ENCODE measurements around the gene TMEM212. TPM values are rescaled to one million over a fixed set of nuclear protein-coding genes. Genes with fewer than 3 reads are reported as not detected.

Gene TMEM212
- polyA plus RNA-seq (2011; rRNA removed) (not detected in 2 replicates), polyA minus RNA-seq (2011; rRNA and poly(A)+ RNA removed) (not detected in 2 replicates)

DNA sequence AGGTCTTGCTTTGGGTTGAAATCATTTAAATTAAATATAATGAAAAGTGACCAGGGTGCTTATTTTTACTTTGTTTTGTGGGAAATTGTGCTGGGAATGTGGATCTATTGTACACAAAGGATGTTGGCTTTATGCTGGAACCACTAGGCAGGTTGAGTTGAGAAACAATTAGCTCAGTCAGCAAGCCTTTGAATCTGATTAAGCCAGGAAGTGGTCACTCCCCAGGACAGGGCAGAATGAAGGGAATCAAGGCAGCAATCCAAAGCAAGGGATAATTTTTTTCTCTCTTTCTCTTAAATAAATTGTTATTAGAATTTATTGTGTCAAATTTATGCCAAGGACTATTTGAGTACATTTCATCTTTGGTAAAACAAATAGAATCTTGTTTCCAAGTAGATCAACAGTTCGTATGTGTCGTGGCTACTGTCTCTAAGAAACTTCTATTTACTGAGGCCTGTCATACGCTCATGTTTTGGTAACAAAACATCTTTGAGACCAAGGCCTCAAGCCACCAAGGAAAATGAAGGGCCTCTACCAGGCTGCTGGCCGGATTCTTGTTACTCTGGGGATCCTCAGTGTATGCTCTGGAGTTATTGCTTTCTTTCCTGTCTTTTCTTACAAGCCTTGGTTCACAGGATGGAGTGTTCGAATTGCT is at the start of gene TMEM212:
Gene TMEM212, plus strand, starts transcription at position 486 of the 655 bp plus-strand sequence. Its CDS starts 35 bp downstream, at position 521.
- no peak for TF ChIP-seq CTCF (IDR thresholded peaks at IDR 0.05; ENCODE audit: low read depth, low read length)
- no peaks in the 10 kb centered on the region for H3K9me3 ChIP-seq (ENCODE audit: control insufficient read depth, insufficient read depth, low read length)
- no peaks in the 10 kb centered on the region for H3K27me3 ChIP-seq (ENCODE audit: control insufficient read depth, insufficient read depth, low read length)
- ChIA-PET POLR2A (no interaction called here), CTCF (no interaction called here)
- no peak for DNase-seq (ENCODE audit: low read depth, low spot score)
- no peak within 1 kb of the TSS for H3K27ac ChIP-seq (ENCODE audit: low read depth, low read length)
- H3K4me3 ChIP-seq (ENCODE audit: low read depth, low read length): no peak within 1 kb of the TSS

DNA sequence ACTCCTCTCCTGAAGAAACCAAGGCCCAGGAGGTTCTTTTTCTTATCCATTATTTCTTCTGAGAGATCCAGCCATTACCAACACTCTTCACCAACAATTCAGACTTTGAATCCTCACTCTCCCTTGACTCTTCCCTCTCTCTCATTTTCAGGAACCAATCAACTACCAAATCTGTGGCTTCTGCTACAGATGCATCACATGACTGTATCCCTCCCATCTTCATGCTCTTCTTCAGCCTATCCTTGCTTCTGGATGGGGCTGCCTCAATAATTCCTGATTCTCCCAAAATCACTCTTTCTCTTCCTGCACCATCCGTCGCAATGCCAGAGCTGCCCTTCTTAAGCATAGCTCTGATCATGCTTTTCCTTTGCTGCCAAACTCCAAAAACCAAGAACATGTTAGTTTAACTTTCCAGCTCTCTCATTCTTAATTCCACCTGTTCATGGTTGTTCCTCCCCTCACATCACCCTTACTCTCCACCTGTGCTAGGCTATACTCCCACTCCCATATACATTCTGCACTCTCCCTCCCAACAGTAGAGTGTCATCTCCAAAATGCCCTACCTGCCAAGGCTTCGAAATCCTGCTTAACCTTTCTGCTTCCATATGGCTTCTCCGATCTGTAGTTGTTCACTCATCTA is 46.4 kb upstream of the TMEM212 start:
- POLR2A ChIA-PET: no interaction called here
- TF ChIP-seq CTCF (IDR thresholded peaks at IDR 0.05; ENCODE audit: low read depth, low read length): no peak
- H3K4me3 ChIP-seq (ENCODE audit: low read depth, low read length): no peak overlapping the region
- no peak overlapping the region for H3K27ac ChIP-seq (ENCODE audit: low read depth, low read length)
- no peaks in the 10 kb centered on the region for H3K9me3 ChIP-seq (ENCODE audit: control insufficient read depth, insufficient read depth, low read length)
- CTCF ChIA-PET: no interaction called here
- H3K27me3 ChIP-seq (ENCODE audit: control insufficient read depth, insufficient read depth, low read length): no peaks in the 10 kb centered on the region
- DNase-seq (ENCODE audit: low read depth, low spot score): no peak

GRCh38 chr3:171797265-171797679 is 45.9 kb upstream of the TMEM212 start:
- no peak for DNase-seq (ENCODE audit: low read depth, low spot score)
- Histone ChIP-seq H3K27ac (ENCODE audit: low read depth, low read length) (no peak overlapping the region), H3K4me3 (ENCODE audit: low read depth, low read length) (no peak overlapping the region), H3K27me3 (ENCODE audit: control insufficient read depth, insufficient read depth, low read length) (no peaks in the 10 kb centered on the region), H3K9me3 (ENCODE audit: control insufficient read depth, insufficient read depth, low read length) (no peaks in the 10 kb centered on the region)
- no peak for TF ChIP-seq CTCF (IDR thresholded peaks at IDR 0.05; ENCODE audit: low read depth, low read length)
- POLR2A ChIA-PET: no interaction called here
- CTCF ChIA-PET: no interaction called here

DNA sequence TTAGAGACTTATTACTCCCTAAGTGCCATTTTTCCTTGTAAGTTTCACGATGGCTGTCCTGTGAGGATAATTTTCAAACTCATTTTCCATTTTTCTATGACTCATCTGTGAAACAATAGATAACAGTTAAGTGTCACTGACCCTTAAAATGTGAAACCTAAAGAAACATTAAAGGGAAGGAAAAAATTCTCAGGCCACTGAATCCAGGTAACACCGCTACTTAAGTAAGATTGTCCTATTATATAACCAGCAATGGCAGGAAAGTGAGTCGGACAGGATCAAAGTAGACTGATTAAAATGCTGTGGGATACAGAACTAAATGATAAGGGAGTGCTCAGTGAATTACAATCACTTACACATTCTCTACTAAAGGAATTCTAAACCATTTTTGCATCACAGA is 45.3 kb upstream of the TMEM212 start:
- no peaks in the 10 kb centered on the region for H3K9me3 ChIP-seq (ENCODE audit: control insufficient read depth, insufficient read depth, low read length)
- no peak overlapping the region for H3K4me3 ChIP-seq (ENCODE audit: low read depth, low read length)
- ChIA-PET POLR2A (no interaction called here), CTCF (no interaction called here)
- H3K27ac ChIP-seq (ENCODE audit: low read depth, low read length): no peak overlapping the region
- no peaks in the 10 kb centered on the region for H3K27me3 ChIP-seq (ENCODE audit: control insufficient read depth, insufficient read depth, low read length)
- TF ChIP-seq CTCF (IDR thresholded peaks at IDR 0.05; ENCODE audit: low read depth, low read length): no peak
- DNase-seq (ENCODE audit: low read depth, low spot score): no peak

GRCh38 chr3:171799501-171799900 is 43.6 kb upstream of the TMEM212 start:
- Histone ChIP-seq H3K27me3 (ENCODE audit: control insufficient read depth, insufficient read depth, low read length) (no peaks in the 10 kb centered on the region), H3K9me3 (ENCODE audit: control insufficient read depth, insufficient read depth, low read length) (no peaks in the 10 kb centered on the region), H3K27ac (ENCODE audit: low read depth, low read length) (no peak overlapping the region), H3K4me3 (ENCODE audit: low read depth, low read length) (no peak overlapping the region)
- CTCF ChIA-PET: no interaction called here
- TF ChIP-seq CTCF (IDR thresholded peaks at IDR 0.05; ENCODE audit: low read depth, low read length): no peak
- POLR2A ChIA-PET: no interaction called here
- DNase-seq (ENCODE audit: low read depth, low spot score): no peak
